ENCODE measurements around the gene FSD2.
"Not testable (repeated sequence)": the region's sequence is repeated elsewhere in the genome, so short reads cannot be mapped to it uniquely, and the experiment has no call there.

The FSD2 gene

GRCh38 chr15:82789491-82789890 is 16.4 kb downstream of the FSD2 start:
- Mint-ChIP-seq H3K9me3 (peaks cover 8% of the 10 kb centered on the region), H3K27me3 (no peaks in the 10 kb centered on the region), H3K36me3 (ENCODE audit: low read depth) (no peaks in the 10 kb centered on the region), H3K4me3 (no peak overlapping the region), H3K27ac (no peak overlapping the region), H3K4me1 (ENCODE audit: low read depth) (no peaks in the 10 kb centered on the region)

- H3K27me3 Mint-ChIP-seq = peaks cover 4% of the 10 kb centered on the region
- H3K36me3 Mint-ChIP-seq (ENCODE audit: low read depth) = no peaks in the 10 kb centered on the region
- H3K27ac Mint-ChIP-seq = no peak overlapping the region
- no peaks in the 10 kb centered on the region for H3K4me1 Mint-ChIP-seq (ENCODE audit: low read depth)
- no peaks in the 10 kb centered on the region for H3K9me3 Mint-ChIP-seq
- no peak overlapping the region for H3K4me3 Mint-ChIP-seq
These were observed 17.4 kb downstream of the FSD2 start for GRCh38 chr15:82788496-82788895.

GRCh38 chr15:82781349-82781748 is 24.5 kb downstream of the FSD2 start:
- Mint-ChIP-seq H3K9me3 (no peaks in the 10 kb centered on the region), H3K4me3 (no peak overlapping the region), H3K27ac (no peak overlapping the region), H3K27me3 (peaks cover 4% of the 10 kb centered on the region), H3K36me3 (ENCODE audit: low read depth) (no peaks in the 10 kb centered on the region), H3K4me1 (ENCODE audit: low read depth) (no peaks in the 10 kb centered on the region)

- no peaks in the 10 kb centered on the region for H3K36me3 Mint-ChIP-seq (ENCODE audit: low read depth)
- no peaks in the 10 kb centered on the region for H3K4me1 Mint-ChIP-seq (ENCODE audit: low read depth)
- no peak overlapping the region for H3K4me3 Mint-ChIP-seq
- H3K9me3 Mint-ChIP-seq = no peaks in the 10 kb centered on the region
- H3K27me3 Mint-ChIP-seq = peaks cover under 1% of the 10 kb centered on the region
- no peak overlapping the region for H3K27ac Mint-ChIP-seq
These were observed 27.1 kb downstream of the FSD2 start for GRCh38 chr15:82778755-82779154.

GRCh38 chr15:82774496-82774895 is 31.4 kb downstream of the FSD2 start:
- no peak overlapping the region for H3K4me3 Mint-ChIP-seq
- no peaks in the 10 kb centered on the region for H3K9me3 Mint-ChIP-seq
- no peaks in the 10 kb centered on the region for H3K4me1 Mint-ChIP-seq (ENCODE audit: low read depth)
- no peaks in the 10 kb centered on the region for H3K27me3 Mint-ChIP-seq
- no peak overlapping the region for H3K27ac Mint-ChIP-seq
- no peaks in the 10 kb centered on the region for H3K36me3 Mint-ChIP-seq (ENCODE audit: low read depth)

GRCh38 chr15:82771789-82772607 is 33.9 kb downstream of the FSD2 start:
- Mint-ChIP-seq H3K4me1 (ENCODE audit: low read depth) (no peaks in the 10 kb centered on the region), H3K4me3 (no peak overlapping the region), H3K36me3 (ENCODE audit: low read depth) (peaks cover 8% of the 10 kb centered on the region), H3K27me3 (no peaks in the 10 kb centered on the region), H3K9me3 (no peaks in the 10 kb centered on the region), H3K27ac (no peak overlapping the region)

- no peaks in the 10 kb centered on the region for H3K27me3 Mint-ChIP-seq
- peaks cover 18% of the 10 kb centered on the region for H3K36me3 Mint-ChIP-seq (ENCODE audit: low read depth)
- no peak overlapping the region for H3K27ac Mint-ChIP-seq
- H3K9me3 Mint-ChIP-seq = no peaks in the 10 kb centered on the region
- no peaks in the 10 kb centered on the region for H3K4me1 Mint-ChIP-seq (ENCODE audit: low read depth)
- no peak overlapping the region for H3K4me3 Mint-ChIP-seq
These were observed 37.3 kb downstream of the FSD2 start for GRCh38 chr15:82768414-82769054.

GRCh38 chr15:82767163-82767829 is 38.6 kb downstream of the FSD2 start:
- Mint-ChIP-seq H3K27me3 (no peaks in the 10 kb centered on the region), H3K36me3 (ENCODE audit: low read depth) (peaks cover 27% of the 10 kb centered on the region), H3K4me3 (no peak overlapping the region), H3K4me1 (ENCODE audit: low read depth) (no peaks in the 10 kb centered on the region), H3K9me3 (no peaks in the 10 kb centered on the region), H3K27ac (no peak overlapping the region)

GRCh38 chr15:82766201-82766600 is 39.7 kb downstream of the FSD2 start:
- H3K4me1 Mint-ChIP-seq (ENCODE audit: low read depth); H3K9me3 Mint-ChIP-seq; H3K4me3 Mint-ChIP-seq; H3K27me3 Mint-ChIP-seq; H3K27ac Mint-ChIP-seq: not testable (repeated sequence)
- H3K36me3 Mint-ChIP-seq (ENCODE audit: low read depth) = peaks cover 34% of the 10 kb centered on the region

- Mint-ChIP-seq H3K27me3 (no peaks in the 10 kb centered on the region), H3K27ac (no peak overlapping the region), H3K4me1 (ENCODE audit: low read depth) (peaks cover 11% of the 10 kb centered on the region), H3K36me3 (ENCODE audit: low read depth) (peaks cover 48% of the 10 kb centered on the region), H3K4me3 (no peak overlapping the region), H3K9me3 (no peaks in the 10 kb centered on the region)
These were observed 41.1 kb downstream of the FSD2 start for GRCh38 chr15:82764740-82765139.

- no peak overlapping the region for H3K4me3 Mint-ChIP-seq
- H3K27me3 Mint-ChIP-seq = no peaks in the 10 kb centered on the region
- H3K27ac Mint-ChIP-seq = no peak overlapping the region
- no peaks in the 10 kb centered on the region for H3K9me3 Mint-ChIP-seq
- peaks cover 50% of the 10 kb centered on the region for H3K36me3 Mint-ChIP-seq (ENCODE audit: low read depth)
- H3K4me1 Mint-ChIP-seq (ENCODE audit: low read depth) = peaks cover 11% of the 10 kb centered on the region
These were observed 41.8 kb downstream of the FSD2 start for GRCh38 chr15:82764117-82764490.

- Mint-ChIP-seq H3K36me3 (ENCODE audit: low read depth) (peaks cover 53% of the 10 kb centered on the region), H3K4me1 (ENCODE audit: low read depth) (peaks cover 11% of the 10 kb centered on the region), H3K27ac (no peak overlapping the region), H3K4me3 (no peak overlapping the region), H3K9me3 (no peaks in the 10 kb centered on the region), H3K27me3 (no peaks in the 10 kb centered on the region)
These were observed 42.3 kb downstream of the FSD2 start for GRCh38 chr15:82763361-82764116.

- peak overlapping the region; percentile 98 for H3K4me3 Mint-ChIP-seq
- no peaks in the 10 kb centered on the region for H3K27me3 Mint-ChIP-seq
- H3K4me1 Mint-ChIP-seq (ENCODE audit: low read depth) = peaks cover 66% of the 10 kb centered on the region
- peaks cover 57% of the 10 kb centered on the region for H3K36me3 Mint-ChIP-seq (ENCODE audit: low read depth)
- H3K9me3 Mint-ChIP-seq = no peaks in the 10 kb centered on the region
- H3K27ac Mint-ChIP-seq = peak overlapping the region; percentile 99
These were observed 54.6 kb downstream of the FSD2 start for GRCh38 chr15:82751308-82751707.

- peaks cover 61% of the 10 kb centered on the region for H3K4me1 Mint-ChIP-seq (ENCODE audit: low read depth)
These were observed 55.1 kb downstream of the FSD2 start for GRCh38 chr15:82750831-82751180.

More at GRCh38 chr15:82750831-82751180, 55.1 kb downstream of the FSD2 start:
- peak overlapping the region; percentile 98 for H3K4me3 Mint-ChIP-seq
- H3K27me3 Mint-ChIP-seq = no peaks in the 10 kb centered on the region
- peak overlapping the region; percentile 99 for H3K27ac Mint-ChIP-seq
- H3K9me3 Mint-ChIP-seq = no peaks in the 10 kb centered on the region
- peaks cover 52% of the 10 kb centered on the region for H3K36me3 Mint-ChIP-seq (ENCODE audit: low read depth)
